Measurements from ENCODE around the gene TRIM50. TPM values are rescaled to one million over a fixed set of nuclear protein-coding genes. Genes with fewer than 3 reads are reported as not detected.
"Not testable (repeated sequence)": the region's sequence is repeated elsewhere in the genome, so short reads cannot be mapped to it uniquely, and the experiment has no call there.

TRIM50 gene
- total RNA-seq, 1 experiment from 2014 or later = not detected

DNA sequence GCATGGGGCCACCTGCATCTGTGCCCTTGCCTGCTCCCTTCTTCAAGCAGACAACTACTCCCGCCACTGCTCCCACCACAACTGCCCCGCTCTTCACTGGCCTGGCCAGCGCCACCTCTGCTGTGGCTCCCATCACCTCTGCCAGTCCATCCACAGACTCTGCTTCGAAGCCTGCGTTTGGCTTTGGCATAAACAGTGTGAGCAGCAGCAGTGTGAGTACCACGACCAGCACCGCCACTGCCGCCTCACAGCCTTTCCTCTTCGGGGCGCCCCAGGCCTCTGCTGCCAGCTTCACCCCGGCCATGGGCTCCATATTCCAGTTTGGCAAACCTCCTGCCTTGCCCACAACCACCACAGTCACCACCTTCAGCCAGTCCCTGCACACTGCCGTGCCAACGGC lies 30.6 kb downstream of the TRIM50 start:
- H2AFZ ChIP-seq; H4K20me1 ChIP-seq (ENCODE audit: insufficient read depth); H3K27me3 ChIP-seq (ENCODE audit: insufficient read depth, low read depth); intact Hi-C loops (cut with micrococcal nuclease; ENCODE audit: unreplicated experiment); H3K4me1 ChIP-seq (replicated peaks; ENCODE audit: insufficient read depth); CTCF ChIA-PET; H3K9me2 ChIP-seq (ENCODE audit: insufficient read depth); H3K36me3 ChIP-seq (ENCODE audit: low read depth); H3K4me2 ChIP-seq; H3K27ac ChIP-seq; H3K9me3 ChIP-seq (ENCODE audit: insufficient read depth, low read depth); H3F3A ChIP-seq (ENCODE audit: insufficient read depth, low read depth); H3K79me2 ChIP-seq (ENCODE audit: low read depth); DNase-seq; POLR2A ChIA-PET (ENCODE audit: unreplicated experiment); H3K4me3 ChIP-seq: not testable (repeated sequence)
- BruUV-seq (replicated peaks) = TSS peak; percentile 65

DNA sequence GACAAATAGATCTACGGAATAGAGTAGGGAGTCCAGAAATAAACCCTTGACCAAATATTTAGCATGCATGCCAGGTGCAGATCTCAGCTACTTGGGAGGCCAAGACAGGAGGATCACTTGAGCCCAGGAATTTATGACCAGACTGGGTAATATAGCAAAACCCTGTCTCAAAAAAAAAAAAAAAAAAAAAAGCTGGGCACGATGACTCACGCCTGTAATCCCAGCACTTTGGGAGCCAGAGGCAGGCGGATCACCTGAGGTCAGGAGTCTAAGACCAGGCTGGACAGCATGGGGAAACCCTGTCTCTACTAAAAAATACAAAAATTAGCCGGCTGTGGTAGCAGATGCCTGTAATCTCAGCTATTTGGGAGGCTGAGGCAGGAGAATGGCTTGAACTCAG lies 50.7 kb downstream of the TRIM50 start:
- H3F3A ChIP-seq (ENCODE audit: insufficient read depth, low read depth); H3K9me2 ChIP-seq (ENCODE audit: insufficient read depth); H4K20me1 ChIP-seq (ENCODE audit: insufficient read depth); CTCF ChIA-PET; H3K4me1 ChIP-seq (replicated peaks; ENCODE audit: insufficient read depth); H3K79me2 ChIP-seq (ENCODE audit: low read depth); POLR2A ChIA-PET (ENCODE audit: unreplicated experiment); BruUV-seq (replicated peaks); H3K27me3 ChIP-seq (ENCODE audit: insufficient read depth, low read depth); H3K4me2 ChIP-seq; intact Hi-C loops (cut with micrococcal nuclease; ENCODE audit: unreplicated experiment); H3K36me3 ChIP-seq (ENCODE audit: low read depth); H3K4me3 ChIP-seq; H3K27ac ChIP-seq; DNase-seq; H2AFZ ChIP-seq; H3K9me3 ChIP-seq (ENCODE audit: insufficient read depth, low read depth): not testable (repeated sequence)

DNA sequence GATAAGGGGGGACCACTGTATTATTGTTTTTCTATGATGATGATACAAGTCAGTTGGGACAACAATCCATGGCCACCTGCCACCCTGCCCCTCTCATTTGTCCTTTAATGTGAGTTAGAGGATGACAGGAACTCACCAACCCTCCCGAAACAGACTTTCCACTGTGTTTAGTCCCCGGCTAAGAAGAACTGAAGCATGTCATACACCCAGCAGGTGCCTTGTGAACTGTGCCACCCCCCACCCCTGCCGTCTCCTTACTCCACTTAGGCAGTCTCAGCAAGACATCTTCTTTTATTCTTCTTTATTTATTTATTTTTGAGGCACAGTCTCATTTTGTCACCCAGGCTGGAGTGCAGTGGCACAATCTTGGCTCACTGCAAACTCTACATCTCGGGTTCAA lies 60.1 kb downstream of the TRIM50 start:
- H3K4me3 ChIP-seq; POLR2A ChIA-PET (ENCODE audit: unreplicated experiment); H3K79me2 ChIP-seq (ENCODE audit: low read depth); H3K4me1 ChIP-seq (replicated peaks; ENCODE audit: insufficient read depth); H3K27ac ChIP-seq; H4K20me1 ChIP-seq (ENCODE audit: insufficient read depth); BruUV-seq (replicated peaks); H3K27me3 ChIP-seq (ENCODE audit: insufficient read depth, low read depth); H3K9me3 ChIP-seq (ENCODE audit: insufficient read depth, low read depth); H3K9me2 ChIP-seq (ENCODE audit: insufficient read depth); H3F3A ChIP-seq (ENCODE audit: insufficient read depth, low read depth); DNase-seq; H3K36me3 ChIP-seq (ENCODE audit: low read depth); H3K4me2 ChIP-seq; CTCF ChIA-PET; intact Hi-C loops (cut with micrococcal nuclease; ENCODE audit: unreplicated experiment); H2AFZ ChIP-seq: not testable (repeated sequence)

DNA sequence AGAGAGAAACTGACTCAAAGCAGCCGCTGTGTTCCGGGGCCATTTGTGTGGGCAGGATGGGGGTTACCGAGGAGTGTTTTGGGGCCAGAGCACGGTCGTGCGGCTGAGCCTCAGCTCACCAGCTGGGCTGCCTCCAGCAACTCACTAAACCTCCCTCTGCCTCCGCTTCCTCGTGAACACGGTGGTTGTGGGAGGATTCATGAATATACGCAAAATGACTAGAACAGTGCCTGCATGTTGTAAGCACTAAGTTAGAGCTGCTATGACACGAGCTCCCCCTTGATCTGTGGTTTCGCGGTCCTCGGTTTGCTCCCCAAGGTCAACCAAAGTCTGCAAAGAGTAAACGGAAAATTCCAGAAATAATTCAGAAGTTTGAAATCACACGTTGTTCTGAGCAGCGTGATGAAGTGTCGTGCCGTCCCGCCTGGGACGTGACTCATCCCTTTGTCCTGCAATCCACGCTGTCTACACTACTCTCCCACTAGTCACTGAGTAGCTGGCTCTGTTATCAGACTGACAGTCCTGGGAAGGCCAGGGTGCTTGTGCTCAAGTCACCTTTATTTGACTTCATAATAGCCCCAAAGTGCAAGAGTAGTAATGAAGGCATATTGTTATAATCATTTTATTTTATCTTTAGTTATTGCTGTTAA lies 61.0 kb downstream of the TRIM50 start:
- H3K79me2 ChIP-seq (ENCODE audit: low read depth); POLR2A ChIA-PET (ENCODE audit: unreplicated experiment); H3K27me3 ChIP-seq (ENCODE audit: insufficient read depth, low read depth); H2AFZ ChIP-seq; intact Hi-C loops (cut with micrococcal nuclease; ENCODE audit: unreplicated experiment); H3K27ac ChIP-seq; H3K9me3 ChIP-seq (ENCODE audit: insufficient read depth, low read depth); BruUV-seq (replicated peaks); H3K9me2 ChIP-seq (ENCODE audit: insufficient read depth); H3K4me2 ChIP-seq; CTCF ChIA-PET; H3F3A ChIP-seq (ENCODE audit: insufficient read depth, low read depth); DNase-seq; H3K4me3 ChIP-seq; H3K36me3 ChIP-seq (ENCODE audit: low read depth); H4K20me1 ChIP-seq (ENCODE audit: insufficient read depth); H3K4me1 ChIP-seq (replicated peaks; ENCODE audit: insufficient read depth): not testable (repeated sequence)

Other genes with a start within 250 kb of the TRIM50 start
- gene SPDYE9, start 242.0 kb downstream of the TRIM50 start, total RNA-seq (2021) = not detected in 2 replicates
- gene NSUN5, start 19.3 kb downstream of the TRIM50 start, total RNA-seq (2021) = 51.6 and 62.2 TPM in 2 replicates
- not detected in 2 replicates for gene FKBP6, start 79 bp upstream of the TRIM50 start, total RNA-seq (2021)
- gene FZD9, start 105.7 kb upstream of the TRIM50 start, total RNA-seq (2021) = 0.92 and 1.3 TPM in 2 replicates
- 73.6 and 88.4 TPM in 2 replicates for gene BAZ1B, start 194.2 kb upstream of the TRIM50 start, total RNA-seq (2021)
- 57.1 and 70.4 TPM in 2 replicates for gene BCL7B, start 229.6 kb upstream of the TRIM50 start, total RNA-seq (2021)

Measured in PC-9 (cell line).